ENCODE measurements around the gene HTR5A. TPM values are rescaled to one million over a fixed set of nuclear protein-coding genes. Genes with fewer than 3 reads are reported as not detected.
"Not testable (repeated sequence)": the region's sequence is repeated elsewhere in the genome, so short reads cannot be mapped to it uniquely, and the experiment has no call there.

Gene HTR5A
- not detected for total RNA-seq

DNA sequence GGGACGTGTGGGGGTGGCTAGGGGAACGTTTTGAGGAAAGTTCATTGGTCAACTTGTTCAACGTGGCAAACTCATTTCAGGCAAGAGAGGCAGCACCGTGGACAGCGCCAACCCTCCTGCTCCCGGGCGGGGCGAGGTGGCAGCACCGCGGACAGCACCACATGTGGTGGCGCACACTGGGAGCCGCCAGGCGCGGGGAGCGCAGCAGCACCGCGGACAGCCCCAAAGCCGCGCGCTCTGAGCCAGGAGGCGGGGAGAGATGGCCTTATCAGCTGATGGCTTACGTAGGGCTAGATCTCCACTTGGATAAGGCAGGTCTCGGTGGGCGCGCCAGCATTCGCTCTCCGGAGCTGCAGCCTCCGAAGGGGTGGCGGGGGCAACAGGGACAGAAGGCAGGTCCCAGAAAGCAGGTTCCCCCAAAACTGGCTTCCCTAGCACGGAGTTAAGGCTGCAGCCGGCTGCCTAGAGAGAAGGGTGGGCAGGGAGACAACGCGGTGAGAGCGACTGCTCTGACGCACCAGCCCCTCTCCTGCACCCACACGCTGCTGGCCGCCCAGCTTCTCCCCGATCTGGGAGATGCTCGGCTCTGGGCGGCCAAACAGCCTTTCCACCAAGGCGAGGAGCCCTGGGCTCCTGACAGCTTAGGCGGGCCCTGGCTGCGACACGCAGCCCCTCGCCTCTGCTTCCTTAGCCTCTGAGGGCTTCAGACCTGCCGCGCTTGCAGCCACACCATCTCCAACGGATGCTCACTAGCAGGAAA lies at the start of gene HTR5A:
Gene HTR5A (plus strand): TSS at position 333 of the 760 bp plus-strand sequence. CDS start 576 bp downstream, outside the sequence.
- no peak within 1 kb of the TSS for H3K27ac ChIP-seq
- peaks cover 3% of the 10 kb centered on the region for H3K27me3 ChIP-seq
- DNase-seq, result peak; percentile 79
- no peaks in the 10 kb centered on the region for H3K9me3 ChIP-seq
- H3K9ac ChIP-seq (ENCODE audit: low read depth in 2 of 2, low read length in 2 of 2), result no peak within 1 kb of the TSS
- TF ChIP-seq, protein P1, sequence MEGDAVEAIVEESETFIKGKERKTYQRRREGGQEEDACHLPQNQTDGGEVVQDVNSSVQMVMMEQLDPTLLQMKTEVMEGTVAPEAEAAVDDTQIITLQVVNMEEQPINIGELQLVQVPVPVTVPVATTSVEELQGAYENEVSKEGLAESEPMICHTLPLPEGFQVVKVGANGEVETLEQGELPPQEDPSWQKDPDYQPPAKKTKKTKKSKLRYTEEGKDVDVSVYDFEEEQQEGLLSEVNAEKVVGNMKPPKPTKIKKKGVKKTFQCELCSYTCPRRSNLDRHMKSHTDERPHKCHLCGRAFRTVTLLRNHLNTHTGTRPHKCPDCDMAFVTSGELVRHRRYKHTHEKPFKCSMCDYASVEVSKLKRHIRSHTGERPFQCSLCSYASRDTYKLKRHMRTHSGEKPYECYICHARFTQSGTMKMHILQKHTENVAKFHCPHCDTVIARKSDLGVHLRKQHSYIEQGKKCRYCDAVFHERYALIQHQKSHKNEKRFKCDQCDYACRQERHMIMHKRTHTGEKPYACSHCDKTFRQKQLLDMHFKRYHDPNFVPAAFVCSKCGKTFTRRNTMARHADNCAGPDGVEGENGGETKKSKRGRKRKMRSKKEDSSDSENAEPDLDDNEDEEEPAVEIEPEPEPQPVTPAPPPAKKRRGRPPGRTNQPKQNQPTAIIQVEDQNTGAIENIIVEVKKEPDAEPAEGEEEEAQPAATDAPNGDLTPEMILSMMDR (IDR thresholded peaks at IDR 0.05), result no peak
- H3K36me3 ChIP-seq, result no peaks in the 10 kb centered on the region
- H3K4me3 ChIP-seq, result no peak within 1 kb of the TSS
- intact Hi-C loops (cut with DNase I), result no loop called here
- H3K4me1 ChIP-seq, result no peaks in the 10 kb centered on the region

DNA sequence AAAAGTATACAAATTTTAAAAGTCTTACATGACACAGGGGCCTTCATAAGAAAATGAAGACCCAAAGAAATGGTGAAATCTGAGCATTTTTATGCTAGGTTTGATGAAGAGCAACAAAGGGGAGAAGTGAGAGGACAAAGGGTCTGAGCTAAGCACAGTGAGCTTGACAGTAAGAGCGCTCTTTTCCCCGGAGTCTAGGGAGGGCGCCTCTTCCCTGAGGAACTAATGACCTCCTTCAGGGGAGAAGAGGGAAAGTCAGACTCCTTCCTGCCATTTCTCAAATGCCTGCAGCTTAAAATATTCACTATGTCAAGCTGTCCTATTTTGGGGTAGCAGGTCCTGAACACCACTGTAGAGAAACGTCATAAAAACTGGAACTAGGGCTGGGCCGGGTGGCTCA lies 49.1 kb upstream of the HTR5A start:
- TF ChIP-seq, protein P1 (IDR thresholded peaks at IDR 0.05), result no peak
- Histone ChIP-seq H3K4me1 (no peaks in the 10 kb centered on the region), H3K27ac (no peak overlapping the region), H3K27me3 (no peaks in the 10 kb centered on the region), H3K9me3 (no peaks in the 10 kb centered on the region), H3K36me3 (no peaks in the 10 kb centered on the region), H3K9ac (ENCODE audit: low read depth in 2 of 2, low read length in 2 of 2) (no peak overlapping the region), H3K4me3 (no peak overlapping the region)
- no peak for DNase-seq
- intact Hi-C loops (cut with DNase I), result no loop called here

DNA sequence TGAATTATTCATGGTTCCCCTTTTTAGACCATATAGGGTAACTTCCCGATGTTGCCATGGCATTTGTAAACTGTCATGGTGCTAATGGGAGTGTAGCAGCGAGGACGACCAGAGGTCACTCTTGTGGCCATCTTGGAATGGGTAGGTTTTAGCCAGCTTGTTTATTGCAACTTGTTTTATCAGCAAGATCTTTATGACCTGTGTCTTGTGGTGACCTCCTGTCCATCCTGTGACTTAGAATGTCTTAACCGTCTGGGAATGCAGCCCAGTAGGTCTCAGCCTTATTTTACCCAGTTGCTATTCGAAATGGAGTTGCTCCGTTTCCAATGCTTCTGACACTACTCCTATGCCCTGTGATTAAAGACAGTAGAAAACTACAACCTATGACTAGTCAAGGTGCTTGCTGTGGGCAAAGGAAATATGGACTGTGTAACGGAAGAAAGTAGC lies 48.4 kb upstream of the HTR5A start:
- intact Hi-C loops (cut with DNase I), result no loop called here
- Histone ChIP-seq H3K4me3 (no peak overlapping the region), H3K27ac (no peak overlapping the region), H3K4me1 (no peaks in the 10 kb centered on the region), H3K27me3 (no peaks in the 10 kb centered on the region), H3K9me3 (no peaks in the 10 kb centered on the region), H3K36me3 (no peaks in the 10 kb centered on the region), H3K9ac (ENCODE audit: low read depth in 2 of 2, low read length in 2 of 2) (no peak overlapping the region)
- DNase-seq, result no peak
- TF ChIP-seq, protein P1 (IDR thresholded peaks at IDR 0.05), result no peak

DNA sequence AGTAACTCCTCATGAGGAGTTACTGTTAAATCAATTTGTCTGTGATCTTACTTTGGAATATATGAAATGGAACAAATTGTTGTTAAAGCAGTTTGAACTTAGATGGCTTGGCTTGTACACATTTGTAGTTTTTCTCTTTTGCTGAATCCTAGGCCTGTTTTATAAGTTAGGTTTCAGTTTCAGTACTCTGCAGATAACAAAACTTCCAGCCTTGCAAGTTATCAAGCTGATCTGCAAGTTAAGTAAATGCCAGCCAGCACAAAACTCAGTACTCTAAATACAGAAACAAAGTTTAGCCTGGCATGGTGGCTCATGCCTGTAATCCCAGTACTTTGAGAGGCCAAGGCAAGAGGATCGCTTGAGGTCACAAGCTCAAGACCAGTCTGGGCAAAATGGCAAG lies 42.2 kb upstream of the HTR5A start:
- intact Hi-C loops (cut with DNase I), result no loop called here
- Histone ChIP-seq H3K9ac (ENCODE audit: low read depth in 2 of 2, low read length in 2 of 2) (no peak overlapping the region), H3K4me3 (no peak overlapping the region), H3K4me1 (no peaks in the 10 kb centered on the region), H3K27me3 (no peaks in the 10 kb centered on the region), H3K36me3 (no peaks in the 10 kb centered on the region), H3K9me3 (no peaks in the 10 kb centered on the region), H3K27ac (no peak overlapping the region)
- DNase-seq, result no peak
- TF ChIP-seq, protein P1 (IDR thresholded peaks at IDR 0.05), result no peak

DNA sequence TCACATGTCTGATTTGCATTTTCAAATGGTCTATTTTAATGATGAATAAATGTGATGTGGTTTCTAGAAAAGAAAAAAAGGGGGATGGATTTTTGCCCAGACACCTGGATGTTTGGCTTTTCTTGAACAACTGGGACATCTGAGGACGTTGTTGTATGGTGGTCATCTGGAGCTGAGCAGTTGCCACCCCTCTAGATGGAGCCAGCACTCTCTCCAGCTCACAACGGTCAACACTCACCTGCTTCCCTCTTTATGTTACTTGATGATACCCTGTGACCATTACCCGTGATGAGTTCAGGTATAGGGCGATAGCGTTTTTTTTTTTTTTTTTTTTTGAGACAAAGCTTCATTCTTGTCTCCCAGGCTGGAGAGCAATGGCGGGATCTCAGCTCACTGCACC lies 37.1 kb upstream of the HTR5A start:
- no peak overlapping the region for H3K4me3 ChIP-seq
- DNase-seq, result no peak
- no peaks in the 10 kb centered on the region for H3K4me1 ChIP-seq
- H3K36me3 ChIP-seq, result no peaks in the 10 kb centered on the region
- TF ChIP-seq, protein P1 (IDR thresholded peaks at IDR 0.05), result no peak
- intact Hi-C loops (cut with DNase I), result no loop called here
- no peaks in the 10 kb centered on the region for H3K9me3 ChIP-seq
- no peak overlapping the region for H3K9ac ChIP-seq (ENCODE audit: low read depth in 2 of 2, low read length in 2 of 2)
- H3K27me3 ChIP-seq, result no peaks in the 10 kb centered on the region
- no peak overlapping the region for H3K27ac ChIP-seq

DNA sequence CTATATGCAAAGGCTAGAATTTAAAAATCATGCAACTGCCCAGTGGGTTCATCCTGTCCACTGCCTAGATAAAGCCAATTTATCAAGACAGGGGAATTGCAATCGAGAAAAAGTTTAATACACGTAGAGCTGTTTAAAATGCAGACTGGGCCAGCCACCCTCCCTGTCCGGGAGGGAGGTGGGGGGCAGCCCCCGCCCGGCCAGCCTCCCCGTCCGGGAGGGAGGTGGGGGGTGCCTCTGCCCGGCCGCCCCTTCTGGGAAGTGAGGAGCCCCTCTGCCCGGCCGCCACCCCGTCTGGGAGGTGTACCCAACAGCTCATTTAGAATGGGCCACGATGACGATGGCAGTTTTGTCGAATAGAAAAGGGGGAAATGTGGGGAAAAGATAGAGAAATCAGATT lies 35.6 kb upstream of the HTR5A start:
- H3K27me3 ChIP-seq; H3K9ac ChIP-seq (ENCODE audit: low read depth in 2 of 2, low read length in 2 of 2); H3K9me3 ChIP-seq; H3K36me3 ChIP-seq; H3K4me1 ChIP-seq; H3K4me3 ChIP-seq; H3K27ac ChIP-seq; intact Hi-C loops (cut with DNase I); DNase-seq: not testable (repeated sequence)

All from colonic mucosa (tissue), 4 donors.